HG03064 (cell line): Measurements from ENCODE around the gene ENC1.
"Not testable (repeated sequence)": the region's sequence is repeated elsewhere in the genome, so short reads cannot be mapped to it uniquely, and the experiment has no call there.

Experiments used
- ATAC-seq: cut with Tn5 transposase; IDR thresholded peaks from one replicate; pipeline ENCODE4 v1.9.1; 2021; ENCODE audit warnings: low read depth; ENCODE audit not compliant: unreplicated experiment

ENC1 gene, protein sequence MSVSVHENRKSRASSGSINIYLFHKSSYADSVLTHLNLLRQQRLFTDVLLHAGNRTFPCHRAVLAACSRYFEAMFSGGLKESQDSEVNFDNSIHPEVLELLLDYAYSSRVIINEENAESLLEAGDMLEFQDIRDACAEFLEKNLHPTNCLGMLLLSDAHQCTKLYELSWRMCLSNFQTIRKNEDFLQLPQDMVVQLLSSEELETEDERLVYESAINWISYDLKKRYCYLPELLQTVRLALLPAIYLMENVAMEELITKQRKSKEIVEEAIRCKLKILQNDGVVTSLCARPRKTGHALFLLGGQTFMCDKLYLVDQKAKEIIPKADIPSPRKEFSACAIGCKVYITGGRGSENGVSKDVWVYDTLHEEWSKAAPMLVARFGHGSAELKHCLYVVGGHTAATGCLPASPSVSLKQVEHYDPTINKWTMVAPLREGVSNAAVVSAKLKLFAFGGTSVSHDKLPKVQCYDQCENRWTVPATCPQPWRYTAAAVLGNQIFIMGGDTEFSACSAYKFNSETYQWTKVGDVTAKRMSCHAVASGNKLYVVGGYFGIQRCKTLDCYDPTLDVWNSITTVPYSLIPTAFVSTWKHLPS

DNA sequence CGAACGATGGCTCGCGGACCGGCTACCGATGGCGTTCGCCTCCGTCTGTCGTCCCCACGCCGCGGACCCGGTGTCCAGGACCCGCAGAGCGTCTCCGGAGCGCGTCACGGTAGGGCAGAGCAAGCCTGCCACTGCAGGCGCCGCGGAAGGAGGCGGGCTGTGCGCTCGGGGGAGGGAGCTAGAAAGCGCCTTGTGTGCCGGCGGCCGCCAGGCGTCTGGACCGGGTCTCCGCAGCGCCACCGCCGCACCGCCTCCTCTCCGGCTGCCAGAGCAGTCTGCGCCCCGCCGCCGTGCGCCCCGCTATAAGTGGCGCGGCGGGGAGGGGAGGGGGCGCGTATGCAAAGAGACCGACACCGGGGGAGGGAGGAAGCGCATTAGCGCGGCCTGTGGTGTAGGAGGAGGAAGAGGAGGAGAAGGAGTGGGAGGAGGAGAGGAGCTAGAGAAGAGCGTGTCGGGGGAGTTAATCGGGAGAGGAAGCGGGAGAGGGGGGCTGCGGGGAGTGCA lies at the start of gene ENC1:
TSS of gene ENC1 (minus strand) at position 279 of the 504 bp plus-strand sequence. CDS start 4,243 bp downstream, outside the sequence.
- peak; percentile 57 for ATAC-seq

DNA sequence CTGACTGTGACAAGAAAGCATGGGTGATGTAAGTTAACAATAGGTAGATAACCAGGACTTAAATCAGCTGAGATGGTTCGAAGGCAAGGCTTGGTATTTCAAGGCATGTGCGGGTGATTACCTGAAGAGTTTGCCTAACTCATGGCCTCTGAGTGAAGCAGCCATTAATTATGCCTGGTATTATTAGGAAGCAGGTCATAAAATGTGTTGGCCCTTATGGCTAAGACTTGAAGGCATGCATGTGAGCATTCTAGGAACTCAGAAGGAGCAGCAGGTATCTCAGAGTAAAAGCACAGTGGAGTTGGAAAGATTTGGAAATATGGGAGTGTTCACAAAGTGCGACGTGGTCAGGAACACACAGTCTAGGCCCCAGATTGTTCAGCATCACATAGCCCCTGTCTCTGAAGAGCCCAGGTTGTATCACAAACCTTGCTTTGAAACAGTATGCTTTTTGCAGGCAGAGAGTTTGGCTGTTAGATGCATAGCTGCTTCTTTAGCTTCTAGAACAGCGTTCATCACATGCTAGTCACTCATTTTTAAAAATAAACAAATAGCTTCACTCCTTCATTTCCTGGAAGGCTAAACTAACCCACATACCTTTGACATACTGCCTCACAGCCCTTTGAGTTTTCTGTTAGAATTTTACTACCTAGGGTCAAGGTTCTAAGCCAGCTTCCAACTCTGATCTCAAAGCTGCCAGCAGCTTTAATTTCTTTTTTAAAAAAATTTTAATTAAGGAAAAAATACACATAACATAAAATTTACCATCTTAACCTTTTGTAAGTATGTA lies 46.6 kb upstream of the ENC1 start:
- ATAC-seq, result no peak

DNA sequence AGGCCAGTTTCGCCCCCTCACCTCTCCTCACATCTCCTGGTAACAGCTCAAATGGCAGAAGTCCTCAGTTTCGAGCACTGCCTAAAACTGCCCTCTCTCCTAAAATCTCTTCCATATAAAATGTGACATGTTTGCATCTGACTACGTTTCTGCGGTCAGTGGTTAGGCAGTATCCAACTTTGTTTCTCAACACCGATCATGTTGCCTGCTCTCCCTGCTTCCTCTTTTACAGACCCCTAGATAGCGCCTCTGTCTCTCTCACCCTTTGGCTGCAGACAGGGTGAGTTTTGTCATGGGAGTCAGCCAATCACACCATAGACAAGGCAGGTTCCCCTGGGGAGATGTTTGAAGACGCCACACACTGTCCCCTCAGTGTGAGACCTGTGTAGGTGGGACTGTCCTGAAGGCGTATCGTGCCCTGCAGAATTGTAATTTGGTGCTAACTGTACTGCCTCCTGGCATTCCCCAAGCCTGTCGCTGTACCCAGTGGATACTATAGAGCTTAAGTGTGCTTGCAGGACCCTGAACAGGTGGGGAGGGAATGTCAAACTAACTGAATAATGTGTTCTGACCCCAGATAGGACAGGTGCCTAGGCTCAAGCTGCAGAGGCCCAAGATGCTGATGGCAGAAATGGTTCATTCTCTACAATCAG lies 45.6 kb upstream of the ENC1 start:
- peak; percentile 50 for ATAC-seq

DNA sequence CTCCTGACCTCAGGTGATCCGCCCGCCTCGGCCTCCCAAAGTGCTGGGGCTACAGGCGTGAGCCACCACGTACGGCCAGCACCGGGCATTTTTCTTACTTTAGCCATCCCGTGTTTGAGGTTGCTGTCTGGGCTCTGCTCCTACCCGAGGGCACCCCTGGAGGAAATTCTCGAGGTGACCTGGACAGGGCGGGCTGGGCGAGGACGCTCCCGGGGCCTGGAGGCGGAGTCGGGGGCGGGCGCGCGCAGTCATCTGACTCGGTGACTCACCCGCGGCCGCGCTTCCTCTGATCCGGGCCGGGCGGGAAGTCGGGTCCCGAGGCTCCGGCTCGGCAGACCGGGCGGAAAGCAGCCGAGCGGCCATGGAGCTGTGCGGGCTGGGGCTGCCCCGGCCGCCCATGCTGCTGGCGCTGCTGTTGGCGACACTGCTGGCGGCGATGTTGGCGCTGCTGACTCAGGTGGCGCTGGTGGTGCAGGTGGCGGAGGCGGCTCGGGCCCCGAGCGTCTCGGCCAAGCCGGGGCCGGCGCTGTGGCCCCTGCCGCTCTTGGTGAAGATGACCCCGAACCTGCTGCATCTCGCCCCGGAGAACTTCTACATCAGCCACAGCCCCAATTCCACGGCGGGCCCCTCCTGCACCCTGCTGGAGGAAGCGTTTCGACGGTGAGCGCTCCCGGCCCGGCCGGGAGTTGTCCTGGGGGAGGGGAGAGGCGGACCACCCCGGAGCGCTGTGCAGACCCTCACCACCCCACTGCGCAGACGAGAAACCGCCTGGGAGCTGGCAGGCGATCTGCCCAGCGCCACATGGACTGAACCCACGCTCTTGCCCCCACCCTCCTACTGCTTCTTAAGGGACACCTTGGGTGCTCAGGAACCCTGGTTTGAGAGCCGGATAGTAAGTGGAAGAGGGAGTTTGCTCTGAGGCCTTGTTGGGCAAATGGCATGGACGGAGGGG lies 44.6 kb upstream of the ENC1 start, which contains the start of gene HEXB:
TSS of gene HEXB (plus strand) at position 334 of the 952 bp plus-strand sequence. CDS start at position 362, 28 bp downstream.
- ATAC-seq, result peak; percentile 85

DNA sequence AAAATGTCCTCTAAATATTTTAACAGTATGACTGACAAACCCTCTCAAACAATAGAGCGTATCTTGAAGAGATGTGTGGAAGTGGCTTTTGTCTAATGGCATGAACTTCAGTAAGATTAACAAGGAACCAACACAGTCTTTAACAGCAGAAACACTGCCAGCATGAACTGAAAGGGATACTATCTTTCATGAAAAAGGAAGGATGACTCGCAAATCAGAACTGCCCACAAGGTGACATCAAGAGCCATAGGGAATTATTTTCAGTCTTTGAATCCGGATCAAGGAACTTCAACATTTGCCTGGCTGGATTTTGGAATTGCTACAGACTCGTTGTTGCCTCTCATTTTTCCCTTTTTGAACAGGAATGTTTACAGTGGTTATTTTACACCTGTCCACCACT lies 39.4 kb upstream of the ENC1 start:
- ATAC-seq, result no peak

DNA sequence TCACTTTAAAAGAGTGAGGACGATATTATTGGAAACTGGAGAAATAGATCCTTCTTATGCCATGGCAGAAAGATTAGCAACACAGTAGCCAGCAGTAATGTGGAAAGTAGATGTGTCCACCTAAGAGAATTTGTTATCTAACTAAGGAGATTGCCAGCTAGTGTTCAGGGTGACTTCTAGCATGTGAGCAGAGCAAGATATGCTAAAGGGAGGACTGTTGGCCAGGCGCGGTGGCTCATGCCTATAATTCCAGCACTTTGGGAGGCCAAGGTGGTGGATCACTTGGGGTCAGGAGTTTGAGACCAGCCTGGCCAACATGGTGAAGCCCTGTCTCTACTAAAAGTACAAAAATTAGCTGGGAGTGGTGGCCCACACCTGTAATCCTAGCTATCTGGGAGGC lies 38.8 kb upstream of the ENC1 start:
- ATAC-seq, result not testable (repeated sequence)

DNA sequence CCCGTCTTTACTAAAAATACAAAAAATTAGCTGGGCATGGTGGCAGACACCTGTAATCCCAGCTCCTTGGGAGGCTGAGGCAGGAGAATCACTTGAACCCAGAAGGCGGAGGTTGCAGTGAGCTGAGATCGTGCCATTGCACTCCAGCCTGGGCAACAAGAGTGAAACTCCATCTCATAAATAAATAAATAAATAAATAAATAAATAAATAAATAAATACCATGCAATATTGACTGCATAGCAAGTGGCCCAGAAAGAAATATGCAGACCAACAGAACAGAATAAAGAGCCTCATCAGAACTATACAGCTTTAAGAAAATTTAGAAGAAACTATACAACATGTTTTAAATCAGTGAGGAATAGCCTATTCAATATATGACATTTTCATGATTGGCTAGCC lies 37.6 kb upstream of the ENC1 start:
- ATAC-seq, result not testable (repeated sequence)

DNA sequence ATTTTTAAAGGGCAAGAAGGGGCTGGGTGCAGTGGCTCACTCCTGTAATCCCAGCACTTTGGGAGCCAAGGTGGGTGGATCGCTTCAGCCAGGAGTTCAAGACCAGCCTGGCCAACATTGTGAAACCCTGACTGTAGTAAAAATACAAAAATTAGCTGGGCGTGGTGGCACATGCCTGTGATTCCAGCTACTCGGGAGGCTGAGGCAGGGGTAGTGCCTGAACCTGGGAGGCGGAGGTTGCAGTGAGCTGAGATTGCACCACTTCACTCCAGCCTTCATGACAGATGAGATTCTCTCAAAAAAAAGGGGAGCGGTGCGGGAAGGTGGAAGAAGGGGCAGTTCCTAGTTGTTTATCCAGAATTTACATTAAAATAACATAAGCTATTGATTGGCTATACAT lies 35.9 kb upstream of the ENC1 start:
- ATAC-seq, result not testable (repeated sequence)

DNA sequence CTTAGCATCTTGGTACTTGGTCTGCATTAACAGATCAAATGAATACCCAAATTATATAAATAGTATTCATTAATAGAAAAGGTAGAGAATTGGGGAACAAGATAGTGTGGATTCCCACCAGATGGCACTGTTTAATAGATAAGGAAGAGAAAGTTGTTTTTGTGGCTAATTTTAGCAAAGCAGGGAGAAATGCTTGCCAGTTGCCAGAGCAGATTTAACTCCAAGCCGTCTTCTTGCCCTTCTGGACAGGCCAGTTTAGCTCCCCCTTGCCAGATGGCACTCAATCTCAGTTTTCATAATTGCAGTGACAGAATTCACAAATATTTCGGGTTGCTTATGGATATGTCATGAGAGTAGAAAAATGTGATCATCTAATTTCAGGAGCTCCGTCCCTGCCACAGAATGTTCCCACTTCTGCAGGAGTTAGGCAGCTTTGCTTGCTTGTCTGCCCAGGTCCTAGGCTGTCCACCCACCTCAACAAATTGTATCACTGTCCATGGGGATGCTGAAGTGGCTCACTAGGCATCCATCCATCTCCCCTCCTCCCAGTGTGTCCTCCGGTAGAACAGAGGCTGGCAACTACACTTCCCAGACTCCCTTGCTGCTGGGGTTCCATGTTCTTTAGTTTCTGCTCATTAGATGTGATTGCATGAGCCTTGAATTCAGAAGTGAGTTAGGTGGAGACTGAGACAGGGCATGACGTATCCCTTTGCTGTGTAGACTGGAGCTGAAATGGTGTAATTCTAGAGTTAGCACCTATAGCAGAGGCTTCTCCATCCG lies 32.7 kb upstream of the ENC1 start:
- no peak for ATAC-seq

DNA sequence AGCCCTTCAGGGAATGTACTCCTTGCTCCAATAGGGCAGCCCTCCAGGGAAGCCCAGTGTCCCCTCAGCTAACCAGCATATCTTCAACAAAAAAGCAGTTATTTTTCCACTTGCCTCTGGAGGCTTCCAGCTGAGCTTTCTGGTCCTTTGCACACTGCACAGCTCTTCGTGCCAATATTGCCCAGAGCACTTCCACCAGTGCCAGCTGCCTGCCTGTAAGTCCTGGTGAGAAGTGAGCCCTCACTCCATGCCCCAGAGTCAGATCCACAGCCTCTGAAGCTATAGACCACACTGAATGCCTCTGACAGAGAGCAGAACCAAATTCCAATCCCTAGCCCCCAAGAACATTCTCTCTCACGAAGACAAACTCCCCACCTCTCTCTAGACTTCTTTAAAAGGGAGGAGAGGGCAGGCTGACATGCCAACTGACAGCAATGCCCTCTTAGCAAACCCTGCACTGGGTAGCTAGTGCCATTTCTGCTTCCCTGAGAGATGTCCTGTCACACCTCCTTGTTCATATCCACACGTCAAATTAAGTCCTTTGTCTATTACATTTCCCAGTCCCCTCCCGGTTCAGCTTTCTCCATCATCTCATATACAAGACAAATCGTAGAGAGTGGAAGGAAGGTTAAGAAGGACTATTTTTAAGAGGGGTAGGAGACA lies 31.8 kb upstream of the ENC1 start:
- no peak for ATAC-seq

DNA sequence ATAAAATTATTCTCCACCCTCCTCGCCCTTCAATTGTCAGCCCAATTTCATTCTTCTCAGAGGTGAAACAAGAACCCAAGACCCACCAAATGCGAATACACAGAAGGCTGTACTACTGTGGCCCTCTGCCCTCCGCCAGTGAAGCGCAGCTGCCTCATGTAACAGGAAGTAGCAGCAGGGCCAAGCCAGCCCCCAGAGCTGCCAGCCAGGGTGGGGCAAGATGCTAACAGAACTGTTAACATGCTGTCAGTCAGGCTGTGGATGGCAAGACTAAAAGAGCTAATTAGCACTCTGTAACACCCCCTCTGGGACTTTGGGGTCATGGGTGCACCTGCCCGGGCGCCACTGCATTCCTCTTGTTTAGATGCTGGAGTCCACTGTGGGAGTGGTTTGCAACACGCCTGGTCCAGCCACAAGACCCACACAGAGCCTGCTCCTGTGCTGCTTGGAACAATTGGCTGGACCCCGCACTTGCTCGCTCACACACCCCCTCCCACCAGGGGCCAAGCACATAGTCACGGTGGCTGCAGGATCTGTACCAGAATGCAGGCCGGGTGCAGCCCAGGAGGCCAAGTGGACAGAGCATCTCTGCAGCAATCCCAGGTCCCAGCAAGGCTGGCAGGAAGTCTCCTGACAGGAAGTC lies 30.0 kb upstream of the ENC1 start:
- no peak for ATAC-seq

DNA sequence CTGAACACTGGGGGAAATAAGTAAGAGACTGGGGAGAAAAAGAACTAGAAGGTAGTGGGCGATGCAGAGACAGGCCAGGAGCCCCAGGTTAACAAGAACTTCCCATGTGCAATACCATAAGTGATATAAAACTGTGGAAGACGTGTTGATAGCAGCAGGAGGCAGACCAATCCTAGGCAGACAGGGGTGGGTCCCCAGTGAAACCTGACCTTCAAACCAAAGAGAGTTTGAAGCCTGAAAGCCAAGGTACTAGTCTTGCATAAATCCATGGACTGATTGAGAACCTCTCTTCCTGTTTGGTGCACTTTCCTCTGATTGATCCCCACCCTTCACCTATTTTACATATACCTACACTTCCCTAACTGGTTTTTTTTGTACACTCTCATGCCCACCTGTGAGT lies 29.3 kb upstream of the ENC1 start:
- ATAC-seq, result no peak

DNA sequence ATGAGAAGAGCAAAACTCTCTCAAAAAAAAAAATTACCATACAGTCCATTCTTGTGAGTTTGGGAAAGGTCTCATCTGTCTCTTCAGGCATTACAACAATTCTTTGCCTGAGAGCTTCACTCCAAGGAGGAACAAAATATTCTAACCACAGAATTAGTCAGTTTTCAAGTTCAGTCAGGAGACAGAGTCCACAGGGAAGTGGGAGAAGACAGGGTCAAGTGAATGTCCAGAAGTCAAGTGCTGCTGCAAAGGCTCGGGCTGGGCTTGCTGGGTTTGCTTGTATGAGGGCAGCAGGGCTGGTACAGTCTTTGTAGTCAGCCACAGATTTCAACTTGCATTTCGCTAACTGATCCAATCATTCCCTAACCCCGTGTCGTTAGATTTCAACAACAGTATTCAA lies 26.9 kb upstream of the ENC1 start:
- no peak for ATAC-seq

DNA sequence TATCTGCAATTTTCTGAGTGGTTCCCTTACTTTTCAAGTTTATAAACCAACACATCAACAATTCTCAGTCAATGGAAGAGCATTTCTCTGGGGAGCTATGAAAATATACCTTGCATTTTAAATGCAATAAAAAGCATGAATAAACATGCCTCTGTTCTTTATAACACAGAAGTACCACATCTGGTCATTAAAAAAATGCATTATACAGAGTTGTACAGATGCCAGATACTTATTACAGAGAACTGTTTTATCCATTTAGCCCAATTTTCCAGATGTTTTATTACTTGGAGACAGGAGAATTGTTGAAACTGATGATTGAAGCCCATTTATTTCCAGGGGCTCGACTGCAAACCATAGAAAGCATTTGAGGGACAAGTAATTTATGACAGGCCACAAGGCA lies 25.3 kb upstream of the ENC1 start:
- ATAC-seq, result no peak

DNA sequence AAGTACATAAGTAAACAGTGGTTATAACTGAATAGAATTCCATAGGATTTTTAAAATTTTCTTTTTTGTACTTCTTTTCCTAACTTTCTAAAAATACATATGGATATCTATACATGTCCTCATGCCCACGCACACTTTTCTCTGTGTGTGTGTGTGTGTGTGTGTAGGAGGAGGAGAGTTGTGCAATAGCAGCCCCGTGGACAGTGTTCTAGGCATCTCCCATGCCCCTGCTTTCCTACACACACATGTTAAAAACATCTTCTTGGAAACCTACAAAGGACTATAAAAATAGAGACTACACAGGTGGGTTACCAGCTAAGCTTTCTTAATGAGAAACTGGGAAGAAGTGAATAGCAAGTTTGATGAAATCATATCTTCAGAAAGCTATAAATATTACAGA lies 24.7 kb upstream of the ENC1 start:
- no peak for ATAC-seq

DNA sequence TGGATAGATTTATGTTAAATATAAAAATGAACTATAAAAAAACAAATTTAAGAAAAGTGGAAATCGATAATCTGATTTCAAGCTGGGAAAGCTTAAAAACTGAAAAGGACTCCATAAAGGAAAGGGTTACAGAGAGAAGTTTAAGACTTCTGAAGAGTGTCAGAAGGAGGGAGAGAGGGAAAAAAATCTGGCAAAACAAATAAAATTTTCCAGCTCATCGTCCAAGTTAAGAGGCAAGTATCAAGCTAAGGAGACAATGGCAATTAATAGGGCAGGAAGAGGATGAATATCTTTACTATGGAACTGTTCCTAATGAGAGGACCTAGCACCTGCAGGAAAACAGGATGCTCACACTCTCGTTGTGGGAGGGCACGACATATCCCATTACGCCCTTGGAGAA lies 24.0 kb upstream of the ENC1 start:
- no peak for ATAC-seq

DNA sequence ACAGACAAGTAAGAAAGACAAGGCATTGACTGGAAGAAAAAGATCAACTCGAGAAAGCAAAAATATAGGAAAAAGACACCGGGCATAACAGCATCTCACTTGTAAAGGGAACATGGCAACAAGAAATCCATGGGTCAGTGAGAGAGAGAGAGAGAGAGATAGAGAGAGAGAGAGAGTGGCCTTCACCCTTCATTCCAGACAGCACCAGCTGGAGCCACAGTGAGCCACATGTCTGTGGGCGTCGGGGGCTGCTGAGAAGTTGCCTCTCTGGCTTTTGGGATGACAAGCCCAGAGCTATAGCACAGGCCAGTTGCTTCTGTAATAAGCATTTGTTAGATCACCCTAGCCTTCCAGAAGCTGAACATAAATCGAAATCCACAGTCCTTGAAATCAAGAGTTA lies 20.3 kb upstream of the ENC1 start:
- ATAC-seq, result no peak

DNA sequence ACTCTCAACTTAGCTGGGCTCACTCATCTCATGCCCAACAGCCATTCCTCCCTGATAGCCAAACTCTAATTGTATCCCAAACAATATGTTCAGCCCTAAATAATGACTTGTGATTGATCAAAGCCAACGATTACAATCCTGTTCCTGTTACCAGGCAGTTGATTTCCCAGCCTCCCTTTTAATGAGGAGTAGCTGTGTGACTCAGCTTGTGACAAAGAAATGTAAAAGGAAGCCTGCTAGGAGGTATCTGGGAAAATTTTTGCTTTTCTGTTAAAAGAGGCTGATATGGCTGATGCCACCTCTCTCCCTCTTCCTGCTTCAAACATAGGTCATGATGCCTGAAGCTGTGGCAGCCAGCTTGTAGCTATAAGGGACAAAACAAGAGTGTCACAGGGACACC lies 19.6 kb upstream of the ENC1 start:
- ATAC-seq, result no peak
